KG1 (cell line): ENCODE data around the gene NAA20.
"Not testable (repeated sequence)": the region's sequence is repeated elsewhere in the genome, so short reads cannot be mapped to it uniquely, and the experiment has no call there.

Experiments
- DNase-seq: peaks from one replicate; lab custom pipeline; 2025; lab: John Stamatoyannopoulos, UW

Gene NAA20

GRCh38 chr20:19991854-19992253, 25.3 kb upstream of the NAA20 start:
- no peak for DNase-seq

GRCh38 chr20:19992996-19993908, 23.9 kb upstream of the NAA20 start:
- DNase-seq, result no peak

- DNase-seq, result no peak
These were observed 23.0 kb upstream of the NAA20 start for GRCh38 chr20:19993958-19994669.

- peak; percentile 20 for DNase-seq
These were observed 21.8 kb upstream of the NAA20 start for GRCh38 chr20:19995220-19995863.

GRCh38 chr20:19996222-19996621, 20.9 kb upstream of the NAA20 start:
- no peak for DNase-seq

- no peak for DNase-seq
These were observed 20.2 kb upstream of the NAA20 start for GRCh38 chr20:19996917-19997316.

- no peak for DNase-seq
These were observed 18.0 kb upstream of the NAA20 start for GRCh38 chr20:19998990-19999705.

GRCh38 chr20:20000211-20000968, 16.8 kb upstream of the NAA20 start:
- DNase-seq, result no peak

- no peak for DNase-seq
These were observed 14.8 kb upstream of the NAA20 start for GRCh38 chr20:20002101-20002998.

- no peak for DNase-seq
These were observed 13.9 kb upstream of the NAA20 start for GRCh38 chr20:20003031-20003954.

- not testable (repeated sequence) for DNase-seq
These were observed 13.2 kb upstream of the NAA20 start for GRCh38 chr20:20003955-20004322.

GRCh38 chr20:20005342-20005741, 11.8 kb upstream of the NAA20 start:
- DNase-seq, result no peak

GRCh38 chr20:20009784-20010253, 7.3 kb upstream of the NAA20 start:
- no peak for DNase-seq

GRCh38 chr20:20010639-20011500, 6.3 kb upstream of the NAA20 start:
- DNase-seq, result no peak

GRCh38 chr20:20012541-20012940, 4.6 kb upstream of the NAA20 start:
- no peak for DNase-seq

GRCh38 chr20:20014659-20015058, 2.5 kb upstream of the NAA20 start:
- DNase-seq, result no peak

- no peak for DNase-seq
These were observed 653 bp downstream of the NAA20 start for GRCh38 chr20:20017844-20018185.

GRCh38 chr20:20018366-20018765, 1.2 kb downstream of the NAA20 start:
- no peak for DNase-seq
